Uterus (tissue), 4 donors: Measurements from ENCODE around the gene RABGAP1L. TPM values are rescaled to one million over a fixed set of nuclear protein-coding genes. Genes with fewer than 3 reads are reported as not detected.
"Not testable (repeated sequence)": the region's sequence is repeated elsewhere in the genome, so short reads cannot be mapped to it uniquely, and the experiment has no call there.

ENCODE experiments used
- DNase-seq, 2 donors: peaks; one replicate each; pipeline ENCODE4 v3.0.0-alpha.2; 2019 to 2020
- H3K27ac ChIP-seq, 2 donors: fragments of 200-600 bp; sonication (generic); 1 replicate in 1 of 2; 2 replicates in 1 of 2; pipeline ENCODE4 v1.5.1; 2016 to 2018
- H3K27me3 ChIP-seq, 2 donors: fragments of 200-600 bp; sonication (generic); one replicate each; pipeline ENCODE4 v1.5.1; 2018 to 2019; ENCODE audit warnings: control low read depth in 1 of 2
- H3K36me3 ChIP-seq, 2 donors: fragments of 200-600 bp; sonication (generic); one replicate each; pipeline ENCODE4 v1.5.1; 2019; ENCODE audit warnings: control low read depth in 1 of 2
- H3K4me1 ChIP-seq, 2 donors: fragments of 200-600 bp; sonication (generic); one replicate each; pipeline ENCODE4 v1.5.1; 2018 to 2019; ENCODE audit warnings: control low read depth in 1 of 2
- H3K4me3 ChIP-seq, 2 donors: fragments of 200-600 bp; sonication (generic); 1 replicate in 1 of 2; 2 replicates in 1 of 2; pipeline ENCODE4 v1.5.1; 2018 to 2019; ENCODE audit warnings: mild to moderate bottlenecking in 1 of 2
- H3K9me3 ChIP-seq, 2 donors: fragments of 200-600 bp; sonication (generic); one replicate each; pipeline ENCODE4 v1.5.1; 2019; ENCODE audit warnings: control low read depth in 1 of 2
- CTCF ChIP-seq, 4 experiments: fragments of 200-600 bp in 2 of 4; fragments of 450-650 bp in 2 of 4; sonication (generic) in 2 of 4; IDR thresholded peaks; one replicate each; pipeline ENCODE4 v1.5.1; 2016 to 2019; ENCODE audit warnings: antibody characterized with exemption in 4 of 4, mild to moderate bottlenecking in 2 of 4, moderate library complexity in 1 of 4
- POLR2A ChIP-seq, 2 donors: fragments of 450-650 bp; IDR thresholded peaks; one replicate each; pipeline ENCODE4 v1.6.1; 2016; ENCODE audit warnings: antibody characterized with exemption in 2 of 2, mild to moderate bottlenecking in 1 of 2, moderate library complexity in 1 of 2
- intact Hi-C: fragments of 100-400 bp; cut with DNase I; formaldehyde crosslinking; loops from one replicate; pipeline ENCODE4 v1.15.1; 2023; ENCODE audit warnings: low total_unique reads
- total RNA-seq, 4 donors: library from RNA; depleted of rRNA in 3 of 4; stranded (reverse); fragments of >200 nt in 3 of 4; gene quantifications; one replicate each; pipeline versions ENCODE4 v1.1.0 to v1.2.4, GENCODE V29; 2014 to 2023
- donor health status: DM: yes; HTN: yes; CAD: no.

Gene RABGAP1L
- total RNA-seq, 4 donors from 2014 or later: 19.1 to 93.7 (median 35.1) TPM

- intact Hi-C loops: loop anchor here (10.0 kb wide), 1 partner anchor 621 kb away; the partner anchor contains the start of gene SLC9C2
- H3K36me3 ChIP-seq: no peaks in the 10 kb centered on the region
- H3K4me1 ChIP-seq: no peaks in the 10 kb centered on the region
- no peak for DNase-seq
- H3K9me3 ChIP-seq: no peaks in the 10 kb centered on the region
- H3K27me3 ChIP-seq: no peaks in the 10 kb centered on the region
- H3K27ac ChIP-seq: no peak overlapping the region
- TF ChIP-seq POLR2A (IDR thresholded peaks at IDR 0.05) (no peak), CTCF (IDR thresholded peaks at IDR 0.05) (no peak)
- no peak overlapping the region for H3K4me3 ChIP-seq
These were observed 66.3 kb downstream of the RABGAP1L start for GRCh38 chr1:174225499-174226204.

- Histone ChIP-seq H3K9me3 (no peaks in the 10 kb centered on the region), H3K27ac (no peak overlapping the region), H3K27me3 (no peaks in the 10 kb centered on the region), H3K4me3 (no peak overlapping the region), H3K4me1 (no peaks in the 10 kb centered on the region), H3K36me3 (no peaks in the 10 kb centered on the region)
- intact Hi-C loops: no loop called here
- no peak for DNase-seq
- TF ChIP-seq CTCF (IDR thresholded peaks at IDR 0.05) (no peak), POLR2A (IDR thresholded peaks at IDR 0.05) (no peak)
These were observed 71.1 kb downstream of the RABGAP1L start for GRCh38 chr1:174230399-174230798.

- Histone ChIP-seq H3K4me3 (no peak overlapping the region), H3K27ac (no peak overlapping the region), H3K4me1 (no peaks in the 10 kb centered on the region), H3K27me3 (no peaks in the 10 kb centered on the region), H3K36me3 (no peaks in the 10 kb centered on the region), H3K9me3 (no peaks in the 10 kb centered on the region)
- no peak for TF ChIP-seq POLR2A (IDR thresholded peaks at IDR 0.05)
- TF ChIP-seq CTCF (IDR thresholded peaks at IDR 0.05): no peak
- no peak for DNase-seq
- intact Hi-C loops: no loop called here
These were observed 73.4 kb downstream of the RABGAP1L start for GRCh38 chr1:174232761-174233160.

- intact Hi-C loops, H3K9me3 ChIP-seq, H3K4me1 ChIP-seq, H3K4me3 ChIP-seq, H3K27me3 ChIP-seq, H3K27ac ChIP-seq, DNase-seq, H3K36me3 ChIP-seq: not testable (repeated sequence)
These were observed 79.7 kb downstream of the RABGAP1L start for GRCh38 chr1:174238845-174239501.

GRCh38 chr1:174239541-174239940, 80.2 kb downstream of the RABGAP1L start:
- Histone ChIP-seq H3K27ac (no peak overlapping the region), H3K4me1 (no peaks in the 10 kb centered on the region), H3K4me3 (no peak overlapping the region), H3K9me3 (no peaks in the 10 kb centered on the region), H3K27me3 (no peaks in the 10 kb centered on the region), H3K36me3 (no peaks in the 10 kb centered on the region)
- no peak for DNase-seq
- intact Hi-C loops: no loop called here
- TF ChIP-seq CTCF (IDR thresholded peaks at IDR 0.05): no peak
- no peak for TF ChIP-seq POLR2A (IDR thresholded peaks at IDR 0.05)
